ENCODE results near the gene ZNF385C.
A peak's percentile ranks its signal among the peaks of the same experiment; 100 is the strongest.

ZNF385C gene

GRCh38 chr17:42124256-42124655 lies 26.0 kb upstream of the ZNF385C start:
- DNase-seq (ENCODE audit: low read depth in 2 of 2), result no peak
- H3K4me3 ChIP-seq (replicated peaks in 1 of 2; ENCODE audit: low read depth in 2 of 2, low read length in 2 of 2), result no peak overlapping the region
- TF ChIP-seq CTCF (IDR thresholded peaks at IDR 0.05; ENCODE audit: low read depth, low read length), result no peak

GRCh38 chr17:42122371-42123303 lies 24.4 kb upstream of the ZNF385C start, which contains the start of gene HSPB9:
Gene HSPB9 (plus strand): TSS chr17:42122804. CDS start chr17:42122851, 47 bp downstream.
- DNase-seq (ENCODE audit: low read depth in 2 of 2), result no peak
- TF ChIP-seq CTCF (IDR thresholded peaks at IDR 0.05; ENCODE audit: low read depth, low read length), result no peak
- H3K4me3 ChIP-seq (replicated peaks in 1 of 2; ENCODE audit: low read depth in 2 of 2, low read length in 2 of 2), result no peak within 1 kb of the TSS

GRCh38 chr17:42120770-42121769 lies 22.8 kb upstream of the ZNF385C start, which contains the start of gene KAT2A:
Gene KAT2A (minus strand): TSS chr17:42121367. CDS start chr17:42121304, 63 bp downstream.
- peak within 1 kb of the TSS; percentile 51 to 60 for H3K4me3 ChIP-seq (replicated peaks in 1 of 2; ENCODE audit: low read depth in 2 of 2, low read length in 2 of 2)
- DNase-seq (ENCODE audit: low read depth in 2 of 2), result peak; percentile 80 to 83
- no peak for TF ChIP-seq CTCF (IDR thresholded peaks at IDR 0.05; ENCODE audit: low read depth, low read length)

- TF ChIP-seq CTCF (IDR thresholded peaks at IDR 0.05; ENCODE audit: low read depth, low read length), result no peak
- DNase-seq (ENCODE audit: low read depth in 2 of 2), result no peak
- peak overlapping the region; percentile 51 to 60 for H3K4me3 ChIP-seq (replicated peaks in 1 of 2; ENCODE audit: low read depth in 2 of 2, low read length in 2 of 2)
Observed at GRCh38 chr17:42120161-42120769, 22.0 kb upstream of the ZNF385C start.

GRCh38 chr17:42119301-42119700 lies 21.0 kb upstream of the ZNF385C start:
- no peak for TF ChIP-seq CTCF (IDR thresholded peaks at IDR 0.05; ENCODE audit: low read depth, low read length)
- DNase-seq (ENCODE audit: low read depth in 2 of 2), result no peak
- no peak overlapping the region for H3K4me3 ChIP-seq (replicated peaks in 1 of 2; ENCODE audit: low read depth in 2 of 2, low read length in 2 of 2)

GRCh38 chr17:42118545-42118944 lies 20.3 kb upstream of the ZNF385C start:
- peak; percentile 42 to 50 for DNase-seq (ENCODE audit: low read depth in 2 of 2)
- H3K4me3 ChIP-seq (replicated peaks in 1 of 2; ENCODE audit: low read depth in 2 of 2, low read length in 2 of 2), result no peak overlapping the region
- TF ChIP-seq CTCF (IDR thresholded peaks at IDR 0.05; ENCODE audit: low read depth, low read length), result peak; percentile 62

Measured in cardiac fibroblast (primary cell).